Skeletal muscle tissue (tissue), 4 donors: ENCODE results near the gene KRT73. TPM values are rescaled to one million over a fixed set of nuclear protein-coding genes. Genes with fewer than 3 reads are reported as not detected.

ENCODE experiments used
- H3K27ac ChIP-seq: one replicate; pipeline ENCODE4 v1.7.0; 2013; ENCODE audit warnings: mild to moderate bottlenecking, low read depth, low read length, inconsistent platforms
- H3K27me3 ChIP-seq, 3 donors: one replicate each; pipeline ENCODE4 v1.7.0; 2013; ENCODE audit warnings: low read length in 3 of 3; ENCODE audit not compliant: control insufficient read depth in 3 of 3, insufficient read depth in 3 of 3
- H3K36me3 ChIP-seq, 3 donors: one replicate each; pipeline ENCODE4 v1.7.0; 2013; ENCODE audit warnings: low read length in 3 of 3; ENCODE audit not compliant: control insufficient read depth in 3 of 3, insufficient read depth in 3 of 3
- H3K4me1 ChIP-seq, 3 donors: one replicate each; pipeline ENCODE4 v1.7.0; 2013; ENCODE audit warnings: low read length in 3 of 3, mild to moderate bottlenecking in 3 of 3; ENCODE audit not compliant: control insufficient read depth in 3 of 3, insufficient read depth in 3 of 3
- H3K4me3 ChIP-seq, 3 donors: one replicate each; pipeline ENCODE4 v1.7.0; 2013; ENCODE audit warnings: low read length in 3 of 3
- H3K9ac ChIP-seq, 3 donors: one replicate each; pipeline ENCODE4 v1.7.0; 2013; ENCODE audit warnings: low read length in 3 of 3, mild to moderate bottlenecking in 3 of 3, moderate library complexity in 2 of 3, low read depth in 1 of 3
- H3K9me3 ChIP-seq, 3 donors: one replicate each; pipeline ENCODE4 v1.7.0; 2013; ENCODE audit warnings: low read length in 3 of 3; ENCODE audit not compliant: control insufficient read depth in 3 of 3
- total RNA-seq: library from RNA; depleted of rRNA; stranded (reverse); fragments of >200 nt; gene quantifications from one replicate; pipeline ENCODE4 v1.2.3, GENCODE V29; 2014
- donor health status: Osteomylitis.

Gene KRT73
- total RNA-seq, 1 donor from 2014 or later: under 0.01 TPM

GRCh38 chr12:52579468-52580465, 38.6 kb downstream of the KRT73 start:
- no peak overlapping the region for H3K4me3 ChIP-seq
- H3K27me3 ChIP-seq: peaks cover 5 to 18% (median 17%) of the 10 kb centered on the region in 3 donors
- H3K4me1 ChIP-seq: no peaks in the 10 kb centered on the region
- H3K36me3 ChIP-seq: no peaks in the 10 kb centered on the region
- no peak overlapping the region for H3K27ac ChIP-seq
- no peak overlapping the region for H3K9ac ChIP-seq
- H3K9me3 ChIP-seq: no peaks in the 10 kb centered on the region

GRCh38 chr12:52578469-52578868, 39.9 kb downstream of the KRT73 start:
- H3K4me1 ChIP-seq: no peaks in the 10 kb centered on the region
- H3K9me3 ChIP-seq: no peaks in the 10 kb centered on the region
- H3K36me3 ChIP-seq: no peaks in the 10 kb centered on the region
- H3K27me3 ChIP-seq: peaks cover 5 to 24% (median 22%) of the 10 kb centered on the region in 3 donors
- no peak overlapping the region for H3K9ac ChIP-seq
- no peak overlapping the region for H3K4me3 ChIP-seq
- no peak overlapping the region for H3K27ac ChIP-seq

- no peaks in the 10 kb centered on the region for H3K4me1 ChIP-seq
- H3K9me3 ChIP-seq: no peaks in the 10 kb centered on the region
- H3K36me3 ChIP-seq: no peaks in the 10 kb centered on the region
- no peak overlapping the region for H3K27ac ChIP-seq
- no peak overlapping the region for H3K9ac ChIP-seq
- H3K27me3 ChIP-seq: peaks cover 0 to 33% (median 27%) of the 10 kb centered on the region in 3 donors
- H3K4me3 ChIP-seq: no peak overlapping the region
These were observed 41.0 kb downstream of the KRT73 start for GRCh38 chr12:52577316-52577715.

GRCh38 chr12:52575948-52576347, 42.4 kb downstream of the KRT73 start:
- Histone ChIP-seq H3K36me3 (no peaks in the 10 kb centered on the region), H3K9me3 (no peaks in the 10 kb centered on the region), H3K27me3 (peaks cover 6 to 30% (median 24%) of the 10 kb centered on the region in 3 donors), H3K4me1 (no peaks in the 10 kb centered on the region), H3K27ac (no peak overlapping the region), H3K4me3 (no peak overlapping the region), H3K9ac (no peak overlapping the region)

- H3K27ac ChIP-seq: no peak overlapping the region
These were observed 43.1 kb downstream of the KRT73 start for GRCh38 chr12:52575256-52575655.

GRCh38 chr12:52573743-52574142, 44.6 kb downstream of the KRT73 start, which contains the start of gene KRT74:
Gene KRT74 (minus strand): TSS chr12:52573843. CDS start chr12:52573777, 66 bp downstream.
- Histone ChIP-seq H3K4me1 (no peaks in the 10 kb centered on the region), H3K4me3 (no peak within 1 kb of the TSS), H3K36me3 (no peaks in the 10 kb centered on the region), H3K9ac (no peak within 1 kb of the TSS), H3K27me3 (peaks cover 14 to 30% (median 23%) of the 10 kb centered on the region in 3 donors), H3K27ac (no peak within 1 kb of the TSS), H3K9me3 (no peaks in the 10 kb centered on the region)

More at GRCh38 chr12:52575256-52575655, 43.1 kb downstream of the KRT73 start:
- Histone ChIP-seq H3K27me3 (peaks cover 11 to 27% (median 24%) of the 10 kb centered on the region in 3 donors), H3K9me3 (no peaks in the 10 kb centered on the region), H3K36me3 (no peaks in the 10 kb centered on the region), H3K4me1 (no peaks in the 10 kb centered on the region), H3K9ac (no peak overlapping the region), H3K4me3 (no peak overlapping the region)

- Histone ChIP-seq H3K4me1 (no peaks in the 10 kb centered on the region), H3K4me3 (no peak overlapping the region), H3K36me3 (no peaks in the 10 kb centered on the region), H3K27me3 (peaks cover 14 to 33% (median 26%) of the 10 kb centered on the region in 3 donors), H3K27ac (no peak overlapping the region), H3K9ac (no peak overlapping the region), H3K9me3 (no peaks in the 10 kb centered on the region)
These were observed 45.1 kb downstream of the KRT73 start for GRCh38 chr12:52573306-52573705.

- Histone ChIP-seq H3K9me3 (no peaks in the 10 kb centered on the region), H3K36me3 (no peaks in the 10 kb centered on the region), H3K27ac (no peak overlapping the region), H3K9ac (no peak overlapping the region), H3K27me3 (peaks cover 14 to 50% (median 35%) of the 10 kb centered on the region in 3 donors), H3K4me3 (no peak overlapping the region), H3K4me1 (no peaks in the 10 kb centered on the region)
These were observed 47.8 kb downstream of the KRT73 start for GRCh38 chr12:52570511-52570910.

GRCh38 chr12:52568111-52568510, 50.2 kb downstream of the KRT73 start:
- Histone ChIP-seq H3K27ac (no peak overlapping the region), H3K36me3 (no peaks in the 10 kb centered on the region), H3K4me1 (no peaks in the 10 kb centered on the region), H3K9me3 (no peaks in the 10 kb centered on the region), H3K27me3 (peaks cover 19 to 48% (median 30%) of the 10 kb centered on the region in 3 donors), H3K4me3 (no peak overlapping the region), H3K9ac (no peak overlapping the region)

- peaks cover 19 to 48% (median 23%) of the 10 kb centered on the region in 3 donors for H3K27me3 ChIP-seq
- no peak overlapping the region for H3K9ac ChIP-seq
- no peaks in the 10 kb centered on the region for H3K4me1 ChIP-seq
- H3K27ac ChIP-seq: no peak overlapping the region
- no peak overlapping the region for H3K4me3 ChIP-seq
- H3K36me3 ChIP-seq: no peaks in the 10 kb centered on the region
- H3K9me3 ChIP-seq: no peaks in the 10 kb centered on the region
These were observed 51.5 kb downstream of the KRT73 start for GRCh38 chr12:52566847-52567291.
